Activated naive CD4-positive, alpha-beta T cell treated with anti-CD3 and anti-CD28 coated beads, Interleukin-2, amount 50 U/mL, for 72 hours (primary cell): ENCODE data around the gene IL17RD. TPM values are rescaled to one million over a fixed set of nuclear protein-coding genes. Genes with fewer than 3 reads are reported as not detected.
A peak's percentile ranks its signal among the peaks of the same experiment; 100 is the strongest.

Experiments
- ATAC-seq, 2 donors: fragments of 150-1000 bp; cut with Tn5 transposase; 2 replicates each; pipeline ENCODE4 v1.10.0; 2021; ENCODE audit warnings: mild to moderate bottlenecking in 2 of 2, moderate library complexity in 2 of 2
- DNase-seq, 2 donors: peaks; one replicate each; pipeline ENCODE4 v3.0.0; 2021 to 2022; ENCODE audit warnings: low spot score in 2 of 2
- H3K27ac Mint-ChIP-seq, 2 donors: one replicate each; pipeline ENCODE4 v1.8.0; 2022; ENCODE audit warnings: mild to moderate bottlenecking in 2 of 2, mixed read lengths in 2 of 2
- H3K36me3 Mint-ChIP-seq, 2 donors: one replicate each; pipeline ENCODE4 v1.8.0; 2022; ENCODE audit warnings: mixed read lengths in 2 of 2
- H3K9me3 Mint-ChIP-seq, 2 donors: one replicate each; pipeline ENCODE4 v1.8.0; 2022; ENCODE audit warnings: mixed read lengths in 2 of 2
- total RNA-seq, 2 donors: library from RNA; stranded (reverse); gene quantifications; one replicate each; pipeline ENCODE4 v1.2.3, GENCODE V29; 2022

Gene IL17RD
- total RNA-seq, 2 donors from 2014 or later, result 0.04 TPM; not detected in 1

DNA sequence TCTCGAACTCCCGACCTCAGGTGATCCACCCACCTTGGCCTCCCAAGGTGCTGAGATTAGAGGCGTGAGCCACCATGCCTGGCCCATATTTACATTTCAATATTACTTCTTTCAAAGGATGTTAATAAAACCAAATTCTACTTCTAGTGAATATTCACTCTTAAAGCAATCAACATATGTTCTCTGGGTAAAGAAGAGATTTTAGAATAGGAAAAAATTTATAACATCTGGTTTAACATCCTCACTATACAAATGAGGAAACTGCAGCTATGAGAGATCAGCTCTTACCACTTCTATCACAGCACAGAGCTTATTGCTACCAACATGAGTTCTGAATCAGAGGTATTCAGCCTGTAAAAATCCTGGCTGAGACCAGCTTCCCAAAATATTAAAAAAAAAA is 48.7 kb downstream of the IL17RD start:
- DNase-seq (no peak), ATAC-seq (no peak)
- Mint-ChIP-seq H3K27ac (no peak overlapping the region), H3K9me3 (no peaks in the 10 kb centered on the region), H3K36me3 (no peaks in the 10 kb centered on the region)

DNA sequence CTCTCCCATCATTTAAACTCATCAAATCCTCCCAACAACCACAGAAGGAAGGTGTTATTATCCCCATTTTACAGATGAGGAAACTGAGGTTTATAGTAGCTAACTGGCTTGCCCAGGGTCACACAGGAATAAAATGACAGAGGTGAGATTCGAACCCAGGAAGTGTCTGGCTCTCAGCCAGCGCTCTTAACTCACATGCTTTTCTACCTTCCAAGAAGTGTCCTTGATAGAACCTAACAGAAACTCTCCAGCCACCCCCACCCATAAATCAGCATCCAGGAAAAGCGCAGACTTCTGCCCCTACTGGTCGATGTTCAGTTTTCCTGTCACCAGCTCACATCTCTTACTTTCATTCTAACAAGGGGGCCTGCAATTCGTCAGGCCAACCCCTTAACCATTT is 52.9 kb downstream of the IL17RD start:
- DNase-seq (no peak), ATAC-seq (no peak)
- Mint-ChIP-seq H3K36me3 (no peaks in the 10 kb centered on the region), H3K9me3 (no peaks in the 10 kb centered on the region), H3K27ac (no peak overlapping the region)

DNA sequence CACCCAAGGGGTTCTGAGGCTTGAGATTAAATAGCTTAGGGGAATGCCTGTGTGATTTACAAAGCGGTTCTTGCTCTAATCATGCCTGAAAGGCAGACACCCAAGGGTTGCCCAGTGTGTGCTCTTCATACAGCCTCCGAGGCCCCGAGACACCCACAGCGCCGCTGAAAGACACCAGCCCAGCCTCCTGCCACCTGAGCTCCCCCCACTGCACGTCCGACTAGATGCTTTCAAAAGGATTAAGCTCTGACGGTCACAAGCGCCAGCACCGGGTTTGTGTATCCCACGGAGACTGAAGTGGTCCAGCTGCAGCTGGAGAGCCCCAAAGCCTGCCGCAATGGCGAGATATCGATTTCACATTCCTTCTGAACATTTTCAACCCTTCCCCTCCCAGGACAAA is 54.4 kb downstream of the IL17RD start:
- ATAC-seq, result no peak
- Mint-ChIP-seq H3K27ac (no peak overlapping the region), H3K9me3 (no peaks in the 10 kb centered on the region), H3K36me3 (no peaks in the 10 kb centered on the region)
- DNase-seq, result no peak

DNA sequence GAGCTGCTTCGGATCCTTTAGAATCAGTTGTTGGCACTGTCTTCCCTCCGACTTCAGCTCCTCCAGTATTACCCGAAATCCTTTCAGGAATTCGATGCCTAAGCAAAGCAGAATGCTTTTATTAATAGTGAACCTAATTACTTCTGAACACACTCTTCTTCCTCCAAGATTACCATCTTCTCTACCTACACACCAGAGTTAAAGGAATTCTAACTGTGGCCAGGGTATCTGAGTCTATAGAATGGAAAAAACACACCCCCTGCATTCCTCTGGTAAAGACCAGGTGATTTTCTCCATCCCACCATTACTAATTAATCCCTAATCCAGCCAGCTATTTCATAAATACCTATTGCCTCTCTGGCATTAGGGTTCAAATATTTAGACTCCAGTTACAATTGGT is 54.9 kb downstream of the IL17RD start:
- DNase-seq (no peak), ATAC-seq (no peak)
- no peaks in the 10 kb centered on the region for H3K9me3 Mint-ChIP-seq
- H3K27ac Mint-ChIP-seq, result no peak overlapping the region
- no peaks in the 10 kb centered on the region for H3K36me3 Mint-ChIP-seq

DNA sequence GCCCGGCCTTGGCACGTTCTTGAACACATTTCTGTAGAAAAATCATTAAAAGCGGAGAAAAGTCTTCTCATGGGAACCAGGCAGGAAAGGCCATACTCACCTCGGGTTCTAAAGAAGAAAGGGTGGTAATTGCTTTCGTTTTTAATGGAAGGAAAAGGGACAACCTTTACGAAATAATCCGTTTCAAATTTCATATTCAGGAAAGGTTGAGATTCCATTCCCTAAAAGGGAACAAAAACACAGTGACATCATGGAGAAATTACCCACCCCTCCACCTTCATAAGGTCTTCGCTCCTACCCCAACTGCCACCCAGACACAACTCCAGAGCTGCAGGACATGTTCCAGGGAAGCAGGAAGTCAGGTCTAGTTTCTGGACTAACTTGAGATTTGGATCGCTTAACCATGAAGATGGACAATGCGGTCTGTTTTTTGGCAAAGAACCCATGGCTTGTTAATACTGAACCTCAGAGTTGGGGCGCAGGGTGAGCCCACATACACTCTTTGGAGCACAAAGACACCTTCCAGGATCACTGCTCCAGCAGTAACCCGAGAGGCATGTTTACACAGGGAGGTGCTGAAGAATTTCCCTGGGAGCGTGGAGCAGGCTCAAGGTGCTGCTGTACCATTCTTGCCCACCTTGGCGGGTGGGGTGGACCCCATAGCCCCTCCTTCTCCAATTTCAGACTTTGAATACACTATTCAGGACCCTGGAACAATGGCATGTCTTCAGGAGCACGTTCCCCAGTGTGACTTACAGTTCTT is 55.5 kb downstream of the IL17RD start:
- ATAC-seq (no peak), DNase-seq (no peak)
- Mint-ChIP-seq H3K36me3 (no peaks in the 10 kb centered on the region), H3K27ac (no peak overlapping the region), H3K9me3 (no peaks in the 10 kb centered on the region)

DNA sequence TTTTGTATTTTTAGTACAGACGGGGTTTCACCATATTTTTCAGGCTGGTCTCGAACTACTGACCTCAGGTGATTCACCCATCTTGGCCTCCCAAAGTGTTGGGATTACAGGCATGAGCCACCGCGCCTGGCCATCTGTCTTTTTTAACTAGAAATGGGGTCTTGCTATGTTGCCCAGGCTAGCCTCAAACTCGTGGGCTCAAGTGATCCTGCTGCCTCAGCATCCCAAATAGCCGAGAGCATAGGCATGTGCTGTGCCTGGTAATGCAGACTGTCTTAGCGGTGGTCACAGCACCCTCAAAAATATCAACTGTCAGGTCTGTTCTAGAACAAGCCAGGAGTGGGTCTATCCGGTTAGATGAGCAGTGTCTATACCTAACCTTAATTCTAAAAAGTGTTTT is 56.5 kb downstream of the IL17RD start:
- ATAC-seq (no peak), DNase-seq (no peak)
- Mint-ChIP-seq H3K9me3 (no peaks in the 10 kb centered on the region), H3K36me3 (no peaks in the 10 kb centered on the region), H3K27ac (no peak overlapping the region)

DNA sequence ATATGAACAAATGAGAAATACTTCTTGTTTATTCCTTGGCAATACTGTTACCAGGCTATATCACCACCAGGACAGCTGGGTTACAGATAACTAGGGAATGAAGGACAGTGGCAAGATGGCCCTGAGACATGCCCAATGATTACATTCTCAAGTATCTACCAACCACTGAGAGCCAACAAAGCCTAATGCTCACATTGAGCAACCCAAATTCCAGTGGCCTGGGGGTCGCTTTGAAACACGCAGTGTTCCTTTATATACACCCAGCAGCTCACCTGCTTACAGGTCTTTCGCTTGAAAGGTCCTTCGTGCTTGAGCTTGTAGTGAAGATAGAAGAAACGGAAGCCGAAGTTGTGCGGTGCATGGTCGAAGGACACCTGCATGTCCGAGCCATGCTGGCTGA is 59.6 kb downstream of the IL17RD start:
- Mint-ChIP-seq H3K9me3 (no peaks in the 10 kb centered on the region), H3K36me3 (no peaks in the 10 kb centered on the region), H3K27ac (no peak overlapping the region)
- DNase-seq (no peak), ATAC-seq (no peak)

DNA sequence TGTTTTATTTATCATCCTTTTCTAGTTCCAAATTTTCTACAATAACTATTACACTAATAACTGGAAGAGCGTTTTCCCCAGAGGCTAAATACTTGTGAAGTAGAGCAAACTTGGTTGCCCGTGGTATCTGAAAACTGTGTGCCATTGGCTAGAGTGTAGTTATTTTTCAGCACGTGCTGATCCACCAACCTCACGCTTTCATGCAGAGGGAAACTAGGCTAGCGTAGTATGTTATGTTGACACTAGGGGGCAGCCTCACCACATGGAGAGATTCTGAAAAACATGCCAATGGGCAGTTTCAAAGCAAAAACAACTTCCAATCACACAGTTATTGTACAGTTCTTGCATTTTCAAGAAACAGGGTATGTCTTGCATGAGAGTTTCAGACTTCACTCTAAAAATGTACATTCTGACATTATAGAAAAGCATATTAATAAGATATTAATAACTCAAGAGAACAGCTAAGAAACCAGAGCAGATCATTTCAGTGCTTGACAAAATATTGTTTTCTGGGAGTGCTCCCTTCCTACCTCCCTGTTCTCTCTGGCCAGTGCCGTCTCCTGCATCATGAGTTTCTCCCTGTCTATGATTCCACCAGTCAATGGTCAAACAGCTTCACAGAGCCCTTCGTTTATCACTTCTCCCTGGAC is 65.0 kb downstream of the IL17RD start:
- peak in 1 of 2 donors; percentile 74 for DNase-seq
- Mint-ChIP-seq H3K27ac (no peak overlapping the region), H3K36me3 (no peaks in the 10 kb centered on the region), H3K9me3 (no peaks in the 10 kb centered on the region)
- peak; percentile 61 to 79 for ATAC-seq

DNA sequence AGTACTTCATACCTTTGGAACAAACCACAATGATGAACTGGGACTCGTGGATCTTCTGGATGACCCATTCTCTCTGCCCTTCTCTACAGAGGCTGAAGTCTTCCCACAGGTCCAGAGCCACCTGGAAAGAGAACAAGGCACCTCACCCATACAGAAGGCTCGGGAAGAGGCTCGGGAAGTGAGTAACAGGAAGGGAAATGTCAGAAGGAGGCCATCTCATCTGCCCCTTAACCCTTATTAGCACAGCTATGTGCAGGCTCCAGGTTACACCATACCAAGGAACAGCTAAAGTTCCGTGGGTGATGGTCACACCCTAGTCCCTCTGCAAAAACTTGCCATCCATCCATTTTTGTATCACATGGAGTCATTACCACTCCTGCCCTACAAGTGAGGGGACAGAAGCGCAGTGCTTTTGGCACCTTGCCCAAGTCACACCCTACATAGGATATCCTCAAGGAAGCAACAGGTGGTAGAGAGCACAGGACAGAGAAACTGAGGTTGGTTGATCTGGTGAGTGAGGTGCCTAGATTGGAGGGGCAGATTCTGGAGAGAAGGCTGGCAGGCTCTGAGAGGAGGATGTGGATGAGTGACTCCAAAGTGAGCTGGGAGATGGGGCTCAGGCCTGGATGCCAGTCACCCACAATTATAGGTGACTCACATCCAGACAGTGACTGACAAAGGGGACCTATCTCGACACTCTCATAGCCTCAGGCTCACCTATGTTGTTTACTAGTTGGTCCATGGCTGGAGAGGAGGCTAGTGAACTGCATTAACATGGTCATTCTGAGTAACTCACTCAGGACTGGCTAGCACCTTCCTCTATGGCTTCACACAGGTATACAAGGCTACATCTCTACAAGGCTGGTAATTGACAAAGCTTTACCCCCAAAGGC is 66.5 kb downstream of the IL17RD start:
- H3K27ac Mint-ChIP-seq, result no peak overlapping the region
- no peak for DNase-seq
- peak in 1 of 2 donors; percentile 34 for ATAC-seq
- no peaks in the 10 kb centered on the region for H3K36me3 Mint-ChIP-seq
- no peaks in the 10 kb centered on the region for H3K9me3 Mint-ChIP-seq

DNA sequence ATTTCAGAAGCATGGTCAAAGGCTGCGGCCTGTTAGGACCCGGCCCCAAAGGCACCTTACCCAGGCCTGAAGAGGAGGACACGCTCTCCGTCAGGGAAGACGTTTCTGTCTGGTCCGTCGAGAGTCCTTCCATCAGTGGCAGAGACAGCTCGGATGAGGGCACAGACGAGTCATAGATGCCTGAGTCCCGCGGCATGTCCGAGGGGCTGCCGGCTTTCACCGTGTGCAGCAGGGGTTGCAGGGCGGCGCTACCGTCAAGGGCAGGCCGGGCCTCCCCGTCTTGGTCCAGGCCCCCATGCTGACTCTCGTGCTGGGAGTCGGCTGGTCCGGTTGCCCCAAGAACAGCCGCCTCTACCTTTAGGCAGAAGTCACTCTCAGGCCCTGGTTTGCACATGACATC is 67.6 kb downstream of the IL17RD start:
- Mint-ChIP-seq H3K9me3 (no peaks in the 10 kb centered on the region), H3K27ac (no peak overlapping the region), H3K36me3 (no peaks in the 10 kb centered on the region)
- ATAC-seq (no peak), DNase-seq (no peak)

DNA sequence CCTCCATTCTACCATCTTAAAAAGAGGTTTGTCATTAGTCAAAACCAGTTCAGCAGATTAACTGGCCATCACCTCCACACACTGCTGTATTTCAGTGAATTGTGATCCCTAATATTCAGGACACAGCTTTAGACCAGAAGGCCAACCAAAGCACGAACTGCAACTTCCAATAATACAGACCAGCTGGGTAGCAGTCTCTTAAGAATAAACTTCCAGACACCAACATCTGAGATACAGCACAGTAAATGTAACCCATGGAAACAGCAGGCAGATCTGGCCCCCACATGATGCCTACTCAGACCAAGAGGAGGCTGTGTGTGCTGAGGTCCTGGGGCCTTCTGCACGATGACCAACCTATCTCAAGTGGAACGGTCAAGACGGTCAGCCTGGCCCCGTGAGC is 69.8 kb downstream of the IL17RD start:
- DNase-seq (no peak), ATAC-seq (no peak)
- Mint-ChIP-seq H3K9me3 (no peaks in the 10 kb centered on the region), H3K27ac (no peak overlapping the region), H3K36me3 (no peaks in the 10 kb centered on the region)

DNA sequence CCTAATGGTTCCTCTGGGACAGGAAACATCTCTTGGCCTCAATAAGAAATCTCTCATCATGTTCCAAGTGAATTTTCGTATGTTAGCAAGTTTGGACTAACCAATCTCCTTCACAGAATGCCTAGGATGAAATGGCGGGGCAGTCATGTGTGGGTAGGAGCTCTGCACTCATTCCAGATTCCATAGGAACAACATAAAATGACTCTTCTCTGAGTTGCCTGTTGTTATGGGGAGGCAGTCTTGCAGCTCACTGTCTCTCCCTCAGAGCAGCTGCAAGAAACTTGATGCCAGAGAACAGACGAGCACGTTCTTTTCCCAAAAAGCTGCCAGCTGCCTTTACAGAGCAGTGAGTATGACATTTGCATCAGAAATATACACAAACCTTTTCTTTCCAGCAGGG is 70.6 kb downstream of the IL17RD start:
- no peak overlapping the region for H3K27ac Mint-ChIP-seq
- no peaks in the 10 kb centered on the region for H3K9me3 Mint-ChIP-seq
- ATAC-seq (no peak), DNase-seq (no peak)
- no peaks in the 10 kb centered on the region for H3K36me3 Mint-ChIP-seq

DNA sequence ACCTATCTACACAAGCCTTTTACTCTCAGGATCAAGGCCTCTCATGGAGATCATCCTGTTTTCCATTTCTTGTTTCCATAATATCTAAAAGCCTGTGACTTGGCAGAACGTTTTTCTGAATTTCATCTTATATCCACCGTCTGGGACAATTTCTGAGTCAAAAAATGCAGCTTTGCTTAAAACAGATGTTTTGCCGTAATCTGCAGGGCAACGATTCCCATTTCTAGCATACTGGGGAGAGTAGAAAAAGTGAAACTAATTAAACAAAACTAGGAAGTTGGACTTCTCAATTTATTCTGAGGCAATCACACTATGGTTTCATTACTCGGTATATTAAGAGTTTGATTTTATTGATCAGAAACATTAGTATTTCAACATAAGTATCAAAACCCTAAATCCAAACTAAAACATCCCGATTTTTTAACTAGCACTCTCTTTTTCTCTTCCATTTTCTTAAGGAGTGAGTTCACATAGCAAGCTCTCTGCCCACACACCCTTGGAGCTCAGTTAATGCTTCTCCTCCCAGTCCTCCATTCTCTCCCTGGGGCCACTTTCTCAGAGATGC is 71.1 kb downstream of the IL17RD start:
- DNase-seq (no peak), ATAC-seq (no peak)
- Mint-ChIP-seq H3K36me3 (no peaks in the 10 kb centered on the region), H3K9me3 (no peaks in the 10 kb centered on the region), H3K27ac (no peak overlapping the region)

DNA sequence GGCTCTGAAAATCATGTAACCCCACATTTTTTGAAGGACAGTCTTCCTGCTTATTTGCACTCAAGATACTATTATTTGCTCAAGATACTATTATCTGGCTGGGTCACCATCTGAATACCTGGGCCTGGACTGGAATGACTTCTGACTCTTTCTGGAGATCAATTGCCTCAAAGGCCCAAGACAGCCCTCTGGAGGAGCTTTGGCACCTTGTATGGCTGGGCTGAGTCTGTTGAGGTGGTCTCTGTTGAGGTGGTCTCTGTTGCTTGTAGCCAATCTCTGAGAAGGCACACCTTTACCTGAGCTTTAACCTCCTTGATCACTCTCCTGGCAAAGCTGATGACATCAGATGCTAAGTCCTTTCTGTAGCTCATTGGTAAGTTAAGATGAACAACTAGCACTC is 71.7 kb downstream of the IL17RD start:
- Mint-ChIP-seq H3K36me3 (no peaks in the 10 kb centered on the region), H3K27ac (no peak overlapping the region), H3K9me3 (no peaks in the 10 kb centered on the region)
- DNase-seq, result no peak
- no peak for ATAC-seq

DNA sequence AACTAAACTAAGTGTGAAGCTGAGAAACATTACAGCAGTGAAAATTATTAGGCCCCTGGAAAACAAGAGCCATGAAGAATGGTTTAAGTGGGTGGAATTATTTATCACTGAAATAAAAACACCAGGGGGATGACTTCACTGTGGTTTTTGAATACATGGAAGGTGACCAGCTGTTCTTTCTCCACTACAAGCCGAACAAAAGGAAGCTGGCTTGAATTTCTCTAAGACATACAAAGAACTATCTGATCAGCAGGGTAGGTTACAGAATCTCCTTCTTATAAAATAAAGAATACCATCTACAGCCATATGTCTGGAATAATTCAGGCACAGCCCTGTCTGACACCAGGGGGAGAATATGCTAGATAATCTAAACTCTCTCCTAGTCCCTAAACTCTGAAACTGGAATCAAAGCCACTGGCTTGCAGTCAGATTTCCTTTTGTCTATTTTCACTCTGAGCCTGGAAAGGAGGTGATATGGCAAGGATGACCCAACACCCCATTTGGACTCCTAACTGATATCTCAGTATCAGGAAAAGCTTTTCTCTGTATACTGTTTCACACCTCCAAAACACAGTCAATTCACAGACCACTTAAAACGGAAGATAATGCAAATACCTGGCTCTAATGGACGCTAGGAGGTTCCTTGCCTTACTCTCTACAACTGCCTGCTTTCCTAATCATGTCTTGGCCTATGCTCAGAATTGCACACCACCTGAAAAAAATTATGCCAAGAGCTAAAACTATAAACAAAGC is 73.5 kb downstream of the IL17RD start:
- no peak for DNase-seq
- Mint-ChIP-seq H3K36me3 (no peaks in the 10 kb centered on the region), H3K9me3 (no peaks in the 10 kb centered on the region), H3K27ac (no peak overlapping the region)
- no peak for ATAC-seq

DNA sequence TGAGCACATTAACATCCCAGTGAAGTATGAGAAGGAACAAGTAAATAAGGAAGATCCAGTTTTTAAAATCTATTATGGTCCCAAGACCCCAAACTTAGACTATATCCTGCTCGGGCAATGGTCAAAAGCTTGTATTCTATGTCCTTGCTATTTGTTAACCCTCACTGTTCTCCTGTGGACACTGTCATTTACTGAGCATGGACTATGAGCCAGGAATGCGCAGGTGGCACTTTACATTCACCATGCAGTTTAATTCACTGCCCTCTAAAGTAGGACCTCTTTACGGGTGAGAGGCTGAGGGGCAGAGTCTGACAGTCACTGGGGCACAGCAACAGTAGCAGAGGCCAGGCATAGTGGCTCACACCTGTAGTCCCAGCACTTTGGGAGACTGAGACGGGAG is 76.1 kb downstream of the IL17RD start:
- ATAC-seq, result no peak
- Mint-ChIP-seq H3K36me3 (no peaks in the 10 kb centered on the region), H3K9me3 (no peaks in the 10 kb centered on the region), H3K27ac (no peak overlapping the region)
- DNase-seq, result no peak
